Measurements from ENCODE around the gene TMC1.

The TMC1 gene

DNA sequence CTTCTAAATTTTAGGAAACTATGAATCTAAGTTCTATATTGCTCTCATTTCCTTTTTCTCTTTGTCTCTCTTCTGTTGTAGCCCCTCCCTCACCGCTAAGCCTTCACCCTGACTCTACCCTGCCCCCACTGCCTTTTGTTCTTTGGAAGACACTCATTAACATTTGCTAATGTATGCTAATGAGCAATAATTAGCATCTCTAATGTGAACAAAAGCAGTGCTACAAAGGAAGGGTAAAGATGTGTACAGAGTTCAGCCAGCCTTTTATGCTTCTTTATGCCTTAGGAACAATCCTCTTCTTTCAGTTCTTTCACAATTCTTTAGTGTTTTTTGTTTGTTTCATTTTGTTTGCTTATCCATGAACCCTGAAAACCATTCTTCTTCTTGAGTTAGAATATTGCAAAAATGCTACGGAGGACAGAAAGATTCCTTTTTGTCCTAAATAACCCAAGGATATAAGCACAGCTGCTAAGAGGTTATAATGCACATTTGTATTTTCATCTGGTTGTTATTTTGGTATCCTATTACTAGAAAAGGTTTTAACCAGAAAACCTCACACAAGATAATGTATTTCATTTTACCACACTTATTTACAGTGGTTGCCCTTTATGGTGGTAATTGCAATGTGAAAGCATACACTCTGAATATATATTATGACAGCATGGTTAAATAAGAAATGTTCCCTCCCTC is 159.3 kb downstream of the TMC1 start:
- Histone ChIP-seq H3K27ac (ENCODE audit: low read depth, low read length) (no peak overlapping the region), H3K9ac (ENCODE audit: low read length) (no peak overlapping the region), H3K4me3 (ENCODE audit: low read length) (no peak overlapping the region), H3K4me1 (ENCODE audit: control insufficient read depth, insufficient read depth, low read length) (no peaks in the 10 kb centered on the region), H3K36me3 (ENCODE audit: control insufficient read depth, insufficient read depth, low read length) (no peaks in the 10 kb centered on the region), H3K27me3 (ENCODE audit: control insufficient read depth, insufficient read depth, low read length) (no peaks in the 10 kb centered on the region)

DNA sequence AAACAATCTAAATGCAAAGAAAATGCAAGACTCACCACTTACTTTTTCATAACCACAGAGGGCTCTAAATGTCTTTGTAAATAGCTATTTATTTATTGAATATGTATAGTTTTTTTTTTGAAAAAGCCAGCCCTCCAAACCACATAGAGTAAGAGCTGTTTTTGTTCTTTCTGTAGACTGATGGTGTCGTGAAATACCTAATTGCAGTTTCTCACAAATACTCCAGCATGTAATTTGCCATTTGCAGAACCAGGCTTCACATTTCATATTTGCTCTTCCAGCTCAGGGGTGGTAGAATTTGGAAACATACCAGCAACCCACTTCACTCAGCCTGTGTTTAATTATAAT is 159.8 kb downstream of the TMC1 start:
- Histone ChIP-seq H3K27me3 (ENCODE audit: control insufficient read depth, insufficient read depth, low read length) (no peaks in the 10 kb centered on the region), H3K27ac (ENCODE audit: low read depth, low read length) (no peak overlapping the region), H3K36me3 (ENCODE audit: control insufficient read depth, insufficient read depth, low read length) (no peaks in the 10 kb centered on the region), H3K9ac (ENCODE audit: low read length) (no peak overlapping the region), H3K4me1 (ENCODE audit: control insufficient read depth, insufficient read depth, low read length) (no peaks in the 10 kb centered on the region), H3K4me3 (ENCODE audit: low read length) (no peak overlapping the region)

DNA sequence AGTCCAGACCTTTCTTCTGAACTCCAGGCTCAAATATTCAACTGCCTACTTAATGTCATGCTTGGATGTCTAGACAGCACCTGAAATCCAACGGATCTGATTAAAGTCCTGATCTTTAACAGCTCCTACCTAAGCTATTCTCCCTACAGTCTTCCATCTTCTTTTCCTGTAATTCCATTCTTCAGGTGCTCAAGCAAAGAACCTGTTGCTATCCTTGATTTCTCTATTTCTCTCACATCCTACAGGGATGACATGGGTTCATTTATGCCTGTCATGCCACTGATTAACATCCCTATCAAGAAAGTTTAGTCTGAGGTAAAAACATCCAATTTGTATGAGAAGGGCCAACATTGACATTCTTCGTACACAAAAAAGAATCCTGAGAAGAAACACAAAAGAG is 163.2 kb downstream of the TMC1 start:
- Histone ChIP-seq H3K9ac (ENCODE audit: low read length) (no peak overlapping the region), H3K36me3 (ENCODE audit: control insufficient read depth, insufficient read depth, low read length) (no peaks in the 10 kb centered on the region), H3K27ac (ENCODE audit: low read depth, low read length) (no peak overlapping the region), H3K4me3 (ENCODE audit: low read length) (no peak overlapping the region), H3K27me3 (ENCODE audit: control insufficient read depth, insufficient read depth, low read length) (no peaks in the 10 kb centered on the region), H3K4me1 (ENCODE audit: control insufficient read depth, insufficient read depth, low read length) (no peaks in the 10 kb centered on the region)

DNA sequence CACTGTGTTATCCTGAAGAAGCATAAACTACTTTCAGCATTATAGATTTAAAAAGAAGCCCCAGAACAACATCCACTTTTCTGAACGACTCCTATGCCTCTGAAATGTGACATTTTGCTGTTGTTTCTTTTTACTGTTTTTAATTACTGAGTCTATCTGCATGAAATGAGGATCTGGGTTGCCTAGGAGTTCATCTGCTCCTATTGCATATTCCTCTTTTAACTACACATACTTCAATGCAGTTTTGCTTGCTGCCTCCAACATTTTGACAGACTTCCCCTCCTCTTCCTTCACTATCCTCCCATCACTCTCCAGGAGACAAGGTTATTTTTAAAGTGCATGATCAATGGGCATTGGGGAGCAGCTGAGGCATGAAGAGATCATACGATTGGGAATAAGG is 164.5 kb downstream of the TMC1 start:
- no peaks in the 10 kb centered on the region for H3K4me1 ChIP-seq (ENCODE audit: control insufficient read depth, insufficient read depth, low read length)
- no peaks in the 10 kb centered on the region for H3K36me3 ChIP-seq (ENCODE audit: control insufficient read depth, insufficient read depth, low read length)
- no peak overlapping the region for H3K4me3 ChIP-seq (ENCODE audit: low read length)
- no peaks in the 10 kb centered on the region for H3K27me3 ChIP-seq (ENCODE audit: control insufficient read depth, insufficient read depth, low read length)
- H3K9ac ChIP-seq (ENCODE audit: low read length) = no peak overlapping the region
- H3K27ac ChIP-seq (ENCODE audit: low read depth, low read length) = no peak overlapping the region

DNA sequence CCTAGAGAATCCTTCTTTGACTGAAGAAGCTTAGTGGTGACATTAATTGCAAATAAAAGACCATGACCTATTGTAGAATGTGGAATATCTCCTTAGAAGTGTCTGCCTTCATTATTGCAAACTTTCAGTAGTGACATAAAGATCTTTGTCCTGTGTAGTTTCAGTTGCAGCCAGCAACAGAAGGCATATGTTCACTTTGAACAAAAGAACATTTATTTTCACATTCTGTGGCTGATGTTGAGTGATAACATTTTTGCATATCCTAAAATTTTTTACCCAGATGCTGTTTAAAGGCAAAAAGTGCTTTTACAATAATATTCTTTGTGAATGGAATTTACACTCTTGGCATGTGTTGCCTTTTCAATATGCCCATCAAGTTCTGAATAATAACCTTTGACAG is 165.9 kb downstream of the TMC1 start:
- H3K27ac ChIP-seq (ENCODE audit: low read depth, low read length) = no peak overlapping the region
- no peaks in the 10 kb centered on the region for H3K4me1 ChIP-seq (ENCODE audit: control insufficient read depth, insufficient read depth, low read length)
- H3K27me3 ChIP-seq (ENCODE audit: control insufficient read depth, insufficient read depth, low read length) = no peaks in the 10 kb centered on the region
- no peak overlapping the region for H3K9ac ChIP-seq (ENCODE audit: low read length)
- no peak overlapping the region for H3K4me3 ChIP-seq (ENCODE audit: low read length)
- no peaks in the 10 kb centered on the region for H3K36me3 ChIP-seq (ENCODE audit: control insufficient read depth, insufficient read depth, low read length)

DNA sequence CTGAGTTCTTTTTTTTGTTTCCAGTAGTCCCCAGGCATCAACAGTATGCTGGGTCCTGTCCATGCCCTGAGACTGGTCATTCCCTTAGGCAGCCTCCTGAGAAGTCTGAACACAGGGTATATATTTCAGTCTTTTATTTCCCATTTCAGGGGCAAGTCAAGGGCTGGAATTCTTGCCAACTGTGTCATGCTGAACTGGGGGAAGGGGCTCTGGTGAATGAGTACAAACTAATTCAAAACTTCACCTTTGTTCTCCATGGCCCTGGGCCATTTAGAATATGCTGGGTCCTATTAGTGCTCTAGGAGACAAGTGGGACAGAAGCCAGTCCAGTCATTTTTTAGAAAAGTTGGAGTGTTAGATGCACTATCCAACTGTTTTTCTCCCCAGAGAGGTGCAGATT is 170.3 kb downstream of the TMC1 start:
- H3K9ac ChIP-seq (ENCODE audit: low read length) = no peak overlapping the region
- no peak overlapping the region for H3K27ac ChIP-seq (ENCODE audit: low read depth, low read length)
- H3K36me3 ChIP-seq (ENCODE audit: control insufficient read depth, insufficient read depth, low read length) = no peaks in the 10 kb centered on the region
- H3K4me3 ChIP-seq (ENCODE audit: low read length) = no peak overlapping the region
- H3K27me3 ChIP-seq (ENCODE audit: control insufficient read depth, insufficient read depth, low read length) = no peaks in the 10 kb centered on the region
- no peaks in the 10 kb centered on the region for H3K4me1 ChIP-seq (ENCODE audit: control insufficient read depth, insufficient read depth, low read length)

DNA sequence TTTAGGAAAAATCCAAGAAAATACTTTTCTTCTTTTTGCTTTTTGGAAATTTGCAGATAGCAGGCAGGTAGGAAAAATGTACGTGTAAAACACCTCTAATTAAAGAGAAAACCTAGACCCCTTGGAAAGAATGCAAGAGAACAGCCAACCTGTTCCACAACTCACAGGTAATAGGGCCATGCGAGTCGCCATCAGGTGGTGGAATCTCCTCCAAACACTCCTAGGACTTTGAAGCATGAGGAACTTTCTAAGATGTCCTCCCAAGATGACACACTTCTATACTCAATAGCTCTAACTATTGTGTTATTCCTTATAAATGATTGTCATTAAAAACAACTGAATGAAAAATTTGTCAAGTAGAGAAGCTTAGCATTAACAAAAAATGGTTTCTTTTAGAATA is 174.0 kb downstream of the TMC1 start:
- Histone ChIP-seq H3K9ac (ENCODE audit: low read length) (no peak overlapping the region), H3K27ac (ENCODE audit: low read depth, low read length) (no peak overlapping the region), H3K4me1 (ENCODE audit: control insufficient read depth, insufficient read depth, low read length) (no peaks in the 10 kb centered on the region), H3K4me3 (ENCODE audit: low read length) (no peak overlapping the region), H3K27me3 (ENCODE audit: control insufficient read depth, insufficient read depth, low read length) (peaks cover 1% of the 10 kb centered on the region), H3K36me3 (ENCODE audit: control insufficient read depth, insufficient read depth, low read length) (no peaks in the 10 kb centered on the region)

DNA sequence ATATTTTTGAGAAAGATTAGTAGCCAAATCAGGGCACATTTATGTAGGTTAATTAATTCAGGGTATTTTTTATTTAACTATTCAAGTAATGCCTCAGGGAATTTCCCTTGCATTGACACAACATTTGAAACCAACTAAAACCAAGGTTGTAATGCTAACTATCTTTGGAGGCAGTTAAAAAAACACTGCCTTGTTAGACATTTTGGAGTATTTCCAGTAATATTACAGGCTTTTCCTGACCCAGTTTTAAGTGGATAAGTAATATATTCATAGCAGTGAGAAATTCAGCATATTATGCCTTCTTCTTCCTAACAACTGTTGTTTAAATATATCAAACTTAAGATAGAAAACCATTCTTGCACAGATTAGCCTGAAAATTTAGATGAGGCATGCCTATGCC is 175.1 kb downstream of the TMC1 start:
- Histone ChIP-seq H3K27ac (ENCODE audit: low read depth, low read length) (no peak overlapping the region), H3K9ac (ENCODE audit: low read length) (no peak overlapping the region), H3K36me3 (ENCODE audit: control insufficient read depth, insufficient read depth, low read length) (no peaks in the 10 kb centered on the region), H3K4me3 (ENCODE audit: low read length) (no peak overlapping the region), H3K4me1 (ENCODE audit: control insufficient read depth, insufficient read depth, low read length) (no peaks in the 10 kb centered on the region), H3K27me3 (ENCODE audit: control insufficient read depth, insufficient read depth, low read length) (peaks cover 1% of the 10 kb centered on the region)

DNA sequence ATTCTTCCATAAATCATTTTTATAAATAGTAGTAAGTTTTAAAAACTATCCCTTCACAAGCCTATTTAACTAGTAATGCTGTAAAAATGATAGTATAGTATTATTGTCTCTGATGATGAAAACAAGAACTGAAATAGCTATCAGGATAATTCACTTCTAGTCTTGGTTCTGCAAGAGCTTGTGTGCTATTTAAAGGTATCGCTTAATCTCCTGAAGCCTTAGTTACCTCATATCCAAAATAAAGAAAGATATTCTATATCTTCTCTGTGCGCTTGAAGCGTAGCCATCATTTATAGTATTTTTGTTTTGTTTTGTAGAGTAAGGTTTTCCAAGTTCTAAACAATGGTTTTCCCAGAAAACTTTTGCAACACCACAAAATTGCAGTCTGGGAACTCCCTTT is 180.1 kb downstream of the TMC1 start:
- no peaks in the 10 kb centered on the region for H3K4me1 ChIP-seq (ENCODE audit: control insufficient read depth, insufficient read depth, low read length)
- no peak overlapping the region for H3K9ac ChIP-seq (ENCODE audit: low read length)
- H3K27ac ChIP-seq (ENCODE audit: low read depth, low read length) = no peak overlapping the region
- H3K27me3 ChIP-seq (ENCODE audit: control insufficient read depth, insufficient read depth, low read length) = peaks cover 1% of the 10 kb centered on the region
- H3K36me3 ChIP-seq (ENCODE audit: control insufficient read depth, insufficient read depth, low read length) = no peaks in the 10 kb centered on the region
- H3K4me3 ChIP-seq (ENCODE audit: low read length) = no peak overlapping the region

DNA sequence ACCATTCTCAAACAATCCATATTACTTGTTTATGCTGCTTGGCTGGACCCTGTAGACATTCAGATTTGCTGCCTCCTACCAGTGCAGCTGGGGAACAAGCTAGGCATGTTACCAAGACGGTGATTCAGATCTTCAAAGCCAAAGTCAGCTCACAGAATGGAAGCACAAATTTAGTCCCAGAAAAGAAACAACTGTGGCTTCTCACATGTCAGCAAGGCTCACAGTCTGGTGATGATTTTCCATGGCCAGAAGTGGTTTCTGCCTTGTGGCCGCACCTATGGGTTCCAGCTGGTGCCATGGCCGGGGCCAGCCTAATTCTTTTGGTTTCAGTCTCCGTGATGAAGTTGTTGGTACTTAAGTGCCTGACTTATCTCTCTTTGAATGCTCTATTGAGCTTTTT is 182.2 kb downstream of the TMC1 start:
- Histone ChIP-seq H3K4me1 (ENCODE audit: control insufficient read depth, insufficient read depth, low read length) (no peaks in the 10 kb centered on the region), H3K27ac (ENCODE audit: low read depth, low read length) (no peak overlapping the region), H3K4me3 (ENCODE audit: low read length) (no peak overlapping the region), H3K9ac (ENCODE audit: low read length) (no peak overlapping the region), H3K27me3 (ENCODE audit: control insufficient read depth, insufficient read depth, low read length) (no peaks in the 10 kb centered on the region), H3K36me3 (ENCODE audit: control insufficient read depth, insufficient read depth, low read length) (no peaks in the 10 kb centered on the region)

DNA sequence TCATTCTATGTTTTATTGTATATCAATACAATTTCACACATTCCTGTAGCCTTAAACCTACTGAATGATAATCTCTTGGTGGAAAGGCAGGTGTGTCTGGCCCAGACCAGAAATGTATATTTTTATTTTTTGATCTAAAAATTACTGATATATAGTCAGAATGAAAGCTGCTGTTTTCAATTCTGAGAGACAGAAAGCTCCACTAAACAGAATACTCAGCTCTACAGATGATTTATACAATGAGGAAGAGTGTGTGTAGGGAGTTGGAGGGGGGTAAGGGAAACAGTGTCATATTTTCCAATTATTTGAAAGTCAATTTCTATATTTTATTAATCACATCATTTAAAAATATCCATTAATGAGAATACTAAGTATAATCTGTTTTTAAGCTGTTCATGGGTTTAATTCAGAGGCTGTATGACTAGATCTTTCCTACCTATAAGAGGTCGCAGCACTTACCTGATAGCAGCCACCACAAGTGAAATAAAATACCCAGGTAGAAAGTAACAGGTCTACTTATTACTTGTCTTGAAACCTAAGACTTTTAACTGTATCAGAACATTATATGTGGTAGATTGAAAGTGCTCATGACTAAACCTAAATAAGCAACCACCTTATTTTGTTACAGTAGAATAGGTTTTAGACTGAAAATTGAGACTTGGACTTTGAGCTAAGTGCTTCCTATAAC is 183.4 kb downstream of the TMC1 start:
- Histone ChIP-seq H3K27me3 (ENCODE audit: control insufficient read depth, insufficient read depth, low read length) (no peaks in the 10 kb centered on the region), H3K4me1 (ENCODE audit: control insufficient read depth, insufficient read depth, low read length) (no peaks in the 10 kb centered on the region), H3K36me3 (ENCODE audit: control insufficient read depth, insufficient read depth, low read length) (no peaks in the 10 kb centered on the region), H3K4me3 (ENCODE audit: low read length) (no peak overlapping the region), H3K9ac (ENCODE audit: low read length) (no peak overlapping the region), H3K27ac (ENCODE audit: low read depth, low read length) (no peak overlapping the region)

DNA sequence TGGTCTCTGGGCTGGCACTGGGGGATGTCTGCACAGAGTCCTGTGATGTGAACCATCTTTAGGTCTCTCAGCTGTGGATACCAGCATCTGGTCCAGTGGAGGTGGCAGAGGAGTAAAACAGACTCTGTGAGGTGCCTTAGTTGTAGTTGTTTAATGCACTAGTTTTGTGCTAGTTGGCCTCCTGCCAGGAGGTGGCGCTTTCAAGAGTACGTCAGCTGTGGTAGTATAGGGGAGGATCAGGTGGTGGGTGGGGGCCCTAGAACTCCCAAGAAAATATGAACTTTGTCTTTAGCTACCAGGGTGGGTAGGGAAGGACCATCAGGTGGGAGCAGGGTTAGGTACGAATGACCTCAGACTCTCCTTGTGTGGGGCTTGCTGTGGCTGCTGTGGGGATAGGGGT is 197.1 kb downstream of the TMC1 start:
- H3K36me3 ChIP-seq (ENCODE audit: control insufficient read depth, insufficient read depth, low read length) = no peaks in the 10 kb centered on the region
- H3K27me3 ChIP-seq (ENCODE audit: control insufficient read depth, insufficient read depth, low read length) = no peaks in the 10 kb centered on the region
- no peak overlapping the region for H3K4me3 ChIP-seq (ENCODE audit: low read length)
- no peak overlapping the region for H3K9ac ChIP-seq (ENCODE audit: low read length)
- no peaks in the 10 kb centered on the region for H3K4me1 ChIP-seq (ENCODE audit: control insufficient read depth, insufficient read depth, low read length)
- no peak overlapping the region for H3K27ac ChIP-seq (ENCODE audit: low read depth, low read length)

DNA sequence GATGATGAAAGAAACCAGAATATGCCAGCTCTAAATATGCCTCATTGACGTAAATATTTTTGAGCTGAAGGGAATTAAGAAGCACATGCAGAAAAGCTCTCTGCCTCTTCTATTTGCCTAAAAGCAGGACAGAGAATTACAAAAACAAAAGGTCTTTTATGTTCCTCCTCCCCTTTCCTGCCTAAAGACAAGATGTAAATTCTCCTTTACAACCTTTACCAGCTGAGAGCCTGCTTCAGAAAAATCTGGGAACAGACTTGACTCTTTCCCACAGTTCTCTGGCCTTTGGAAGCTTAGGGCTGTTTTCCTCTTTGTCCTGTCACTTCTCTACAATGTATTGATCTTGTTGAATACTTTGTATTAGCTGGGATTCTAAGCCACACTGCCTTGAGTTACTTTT is 199.7 kb downstream of the TMC1 start:
- no peaks in the 10 kb centered on the region for H3K4me1 ChIP-seq (ENCODE audit: control insufficient read depth, insufficient read depth, low read length)
- H3K27ac ChIP-seq (ENCODE audit: low read depth, low read length) = no peak overlapping the region
- H3K36me3 ChIP-seq (ENCODE audit: control insufficient read depth, insufficient read depth, low read length) = no peaks in the 10 kb centered on the region
- H3K9ac ChIP-seq (ENCODE audit: low read length) = no peak overlapping the region
- no peaks in the 10 kb centered on the region for H3K27me3 ChIP-seq (ENCODE audit: control insufficient read depth, insufficient read depth, low read length)
- H3K4me3 ChIP-seq (ENCODE audit: low read length) = no peak overlapping the region

All from rectal smooth muscle tissue (tissue), 1 donor.